Measurements from ENCODE around the gene YWHAE. TPM values are rescaled to one million over a fixed set of nuclear protein-coding genes. Genes with fewer than 3 reads are reported as not detected.

Gene YWHAE
- total RNA-seq, 1 experiment from 2014 or later: 1,282 TPM

- H2AFZ ChIP-seq (ENCODE audit: low read length): no peak overlapping the region
- H3K27me3 ChIP-seq (ENCODE audit: insufficient read depth, low read length): no peaks in the 10 kb centered on the region
- peaks cover 49% of the 10 kb centered on the region for H3K79me2 ChIP-seq (ENCODE audit: insufficient read depth, low read length)
- H2BK15ac ChIP-seq (ENCODE audit: low read depth, low read length): no peak overlapping the region
- H3K4me1 Mint-ChIP-seq: peaks cover 31 to 49% of the 10 kb centered on the region in 2 experiments
- DNase-seq: no peak
- H3K9me3 ChIP-seq (ENCODE audit: control insufficient read depth, low read depth, low read length): no peaks in the 10 kb centered on the region
- no peak overlapping the region for H3K4ac ChIP-seq (ENCODE audit: low read depth, low read length)
- TF ChIP-seq, protein P1, sequence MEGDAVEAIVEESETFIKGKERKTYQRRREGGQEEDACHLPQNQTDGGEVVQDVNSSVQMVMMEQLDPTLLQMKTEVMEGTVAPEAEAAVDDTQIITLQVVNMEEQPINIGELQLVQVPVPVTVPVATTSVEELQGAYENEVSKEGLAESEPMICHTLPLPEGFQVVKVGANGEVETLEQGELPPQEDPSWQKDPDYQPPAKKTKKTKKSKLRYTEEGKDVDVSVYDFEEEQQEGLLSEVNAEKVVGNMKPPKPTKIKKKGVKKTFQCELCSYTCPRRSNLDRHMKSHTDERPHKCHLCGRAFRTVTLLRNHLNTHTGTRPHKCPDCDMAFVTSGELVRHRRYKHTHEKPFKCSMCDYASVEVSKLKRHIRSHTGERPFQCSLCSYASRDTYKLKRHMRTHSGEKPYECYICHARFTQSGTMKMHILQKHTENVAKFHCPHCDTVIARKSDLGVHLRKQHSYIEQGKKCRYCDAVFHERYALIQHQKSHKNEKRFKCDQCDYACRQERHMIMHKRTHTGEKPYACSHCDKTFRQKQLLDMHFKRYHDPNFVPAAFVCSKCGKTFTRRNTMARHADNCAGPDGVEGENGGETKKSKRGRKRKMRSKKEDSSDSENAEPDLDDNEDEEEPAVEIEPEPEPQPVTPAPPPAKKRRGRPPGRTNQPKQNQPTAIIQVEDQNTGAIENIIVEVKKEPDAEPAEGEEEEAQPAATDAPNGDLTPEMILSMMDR (conservative IDR thresholded peaks at IDR 0.05): no peak
- H2BK120ac ChIP-seq (ENCODE audit: low read depth, low read length, poor library complexity, severe bottlenecking): no peak overlapping the region
- H4K5ac ChIP-seq (ENCODE audit: insufficient read length, low read depth, low read length): no peak overlapping the region
- H3K27ac Mint-ChIP-seq: peak overlapping the region in 1 of 3 experiments; percentile 77; a peak in 1 of 7 replicates
- no peak overlapping the region for H3K9ac ChIP-seq (ENCODE audit: extremely low read depth, insufficient read length, low read length)
- no peak overlapping the region for H2BK12ac ChIP-seq (ENCODE audit: insufficient read length, low read depth, low read length)
- H3K18ac ChIP-seq (ENCODE audit: insufficient read length, low read depth, low read length): no peak overlapping the region
- H4K91ac ChIP-seq (ENCODE audit: insufficient read length, low read depth, low read length): no peak overlapping the region
- no peaks in the 10 kb centered on the region for H3K27me3 Mint-ChIP-seq (ENCODE audit: low read depth)
- H3K23ac ChIP-seq (ENCODE audit: insufficient read length, low read depth, low read length): no peak overlapping the region
- no peak overlapping the region for H2AK5ac ChIP-seq (ENCODE audit: insufficient read length, low read length)
- peaks cover 15 to 32% (median 32%) of the 10 kb centered on the region in 3 experiments; a peak in 6 of 7 replicates for H3K36me3 Mint-ChIP-seq (ENCODE audit: insufficient read depth in 1 of 3, low read depth in 3 of 3)
- no peak overlapping the region for H3T11ph ChIP-seq (ENCODE audit: low read length)
- H3K56ac ChIP-seq (ENCODE audit: insufficient read length, low read depth, low read length): no peak overlapping the region
- H2BK5ac ChIP-seq (ENCODE audit: insufficient read length, low read length): no peak overlapping the region
- no peak overlapping the region for H3K4me2 ChIP-seq (ENCODE audit: insufficient read depth, insufficient read length, low read length)
- H3K9me3 Mint-ChIP-seq: no peaks in the 10 kb centered on the region
- WGBS (ENCODE audit: extremely low coverage, insufficient read length, low lambda C conversion rate): no CpG with 5 or more reads among the region's 4 CpGs
- H3K14ac ChIP-seq (ENCODE audit: insufficient read depth, low read length): no peak overlapping the region
- H3K4me1 ChIP-seq (ENCODE audit: insufficient read depth, low read length): no peaks in the 10 kb centered on the region
- H3K79me1 ChIP-seq (ENCODE audit: insufficient read depth, low read depth, low read length, poor library complexity, severe bottlenecking): peaks cover 8% of the 10 kb centered on the region
- H4K8ac ChIP-seq (replicated peaks; ENCODE audit: insufficient read length, low read depth, low read length): no peak overlapping the region
- no peaks in the 10 kb centered on the region for H3K23me2 ChIP-seq (ENCODE audit: insufficient read length, low read depth, low read length, poor library complexity, severe bottlenecking)
- no peaks in the 10 kb centered on the region for H4K20me1 ChIP-seq (ENCODE audit: control insufficient read depth, insufficient read depth, insufficient read length)
- H2BK20ac ChIP-seq (ENCODE audit: low read depth, low read length, poor library complexity, severe bottlenecking): no peak overlapping the region
- H3K4me3 Mint-ChIP-seq: no peak overlapping the region
- H3K27ac ChIP-seq (ENCODE audit: insufficient read length, low read depth, low read length): no peak overlapping the region
Measured at GRCh38 chr17:1368588-1368987, 31.4 kb downstream of the YWHAE start.

Measured in H9 (cell line).